ENCODE measurements around the gene IFT20. TPM values are rescaled to one million over a fixed set of nuclear protein-coding genes. Genes with fewer than 3 reads are reported as not detected.
A peak's percentile ranks its signal among the peaks of the same experiment; 100 is the strongest.

The IFT20 gene
- total RNA-seq, 1 experiment from 2014 or later: 21.0 TPM

GRCh38 chr17:28371245-28372202, 36.3 kb upstream of the IFT20 start, which contains the start of gene SARM1:
Gene SARM1, plus strand, starts transcription at chr17:28371694. Its CDS starts 339 bp downstream, at chr17:28372033.
- Histone ChIP-seq H2AK5ac (ENCODE audit: insufficient read length, low read length) (no peak within 1 kb of the TSS), H3K79me1 (ENCODE audit: insufficient read depth, low read depth, low read length, poor library complexity, severe bottlenecking) (no peaks in the 10 kb centered on the region), H3K23me2 (ENCODE audit: insufficient read length, low read depth, low read length, poor library complexity, severe bottlenecking) (peaks cover 10% of the 10 kb centered on the region), H3K18ac (ENCODE audit: insufficient read length, low read depth, low read length) (no peak within 1 kb of the TSS), H2BK5ac (ENCODE audit: insufficient read length, low read length) (no peak within 1 kb of the TSS), H3K4me2 (ENCODE audit: insufficient read depth, insufficient read length, low read length) (peak within 1 kb of the TSS; percentile 53), H2BK120ac (ENCODE audit: low read depth, low read length, poor library complexity, severe bottlenecking) (no peak within 1 kb of the TSS), H2BK20ac (ENCODE audit: low read depth, low read length, poor library complexity, severe bottlenecking) (no peak within 1 kb of the TSS), H2BK12ac (ENCODE audit: insufficient read length, low read depth, low read length) (no peak within 1 kb of the TSS), H2AFZ (ENCODE audit: low read length) (no peak within 1 kb of the TSS), H4K91ac (ENCODE audit: insufficient read length, low read depth, low read length) (no peak within 1 kb of the TSS), H3K27me3 (ENCODE audit: insufficient read depth, low read length) (peaks cover 12% of the 10 kb centered on the region; the same call in 1 of the 2 replicates), H3K9ac (ENCODE audit: extremely low read depth, insufficient read length, low read length) (no peak within 1 kb of the TSS), H2BK15ac (ENCODE audit: low read depth, low read length) (no peak within 1 kb of the TSS; the same call in 1 of the 2 replicates), H3T11ph (ENCODE audit: low read length) (no peak within 1 kb of the TSS), H3K79me2 (ENCODE audit: insufficient read depth, low read length) (no peaks in the 10 kb centered on the region), H4K8ac (replicated peaks; ENCODE audit: insufficient read length, low read depth, low read length) (no peak within 1 kb of the TSS), H3K27ac (ENCODE audit: insufficient read length, low read depth, low read length) (no peak within 1 kb of the TSS), H3K23ac (ENCODE audit: insufficient read length, low read depth, low read length) (no peak within 1 kb of the TSS), H3K9me3 (ENCODE audit: control insufficient read depth, low read depth, low read length) (no peaks in the 10 kb centered on the region), H4K20me1 (ENCODE audit: control insufficient read depth, insufficient read depth, insufficient read length) (peaks cover 2% of the 10 kb centered on the region), H4K5ac (ENCODE audit: insufficient read length, low read depth, low read length) (no peak within 1 kb of the TSS), H3K4me1 (ENCODE audit: insufficient read depth, low read length) (peaks cover 2% of the 10 kb centered on the region; the same call in 1 of the 2 replicates), H3K56ac (ENCODE audit: insufficient read length, low read depth, low read length) (no peak within 1 kb of the TSS), H3K4ac (ENCODE audit: low read depth, low read length) (no peak within 1 kb of the TSS), H3K14ac (ENCODE audit: insufficient read depth, low read length) (peak within 1 kb of the TSS; percentile 39; the same call in 1 of the 2 replicates)
- peaks cover 0 to 6% (median 2%) of the 10 kb centered on the region in 3 experiments; a peak in 3 of 7 replicates for H3K36me3 Mint-ChIP-seq (ENCODE audit: insufficient read depth in 1 of 3, low read depth in 3 of 3)
- no CpG with 5 or more reads among the region's 80 CpGs for WGBS (ENCODE audit: extremely low coverage, insufficient read length, low lambda C conversion rate)
- H3K27me3 Mint-ChIP-seq (ENCODE audit: low read depth): peaks cover 39% of the 10 kb centered on the region
- H3K9me3 Mint-ChIP-seq: no peaks in the 10 kb centered on the region; a peak in 2 of 5 replicates
- TF ChIP-seq CTCF (conservative IDR thresholded peaks at IDR 0.05): no peak
- peak within 1 kb of the TSS in 2 of 3 experiments; percentile 87 to 95; a peak in 3 of 7 replicates for H3K27ac Mint-ChIP-seq
- DNase-seq: peak; percentile 99
- peak within 1 kb of the TSS; percentile 70 to 95 for H3K4me3 Mint-ChIP-seq
- peaks cover 14 to 21% of the 10 kb centered on the region in 2 experiments for H3K4me1 Mint-ChIP-seq
